Measurements from ENCODE around the gene TMPRSS11B. TPM values are rescaled to one million over a fixed set of nuclear protein-coding genes. Genes with fewer than 3 reads are reported as not detected.

Gene TMPRSS11B
- polyA plus RNA-seq, 1 donor from 2014 or later, result not detected

DNA sequence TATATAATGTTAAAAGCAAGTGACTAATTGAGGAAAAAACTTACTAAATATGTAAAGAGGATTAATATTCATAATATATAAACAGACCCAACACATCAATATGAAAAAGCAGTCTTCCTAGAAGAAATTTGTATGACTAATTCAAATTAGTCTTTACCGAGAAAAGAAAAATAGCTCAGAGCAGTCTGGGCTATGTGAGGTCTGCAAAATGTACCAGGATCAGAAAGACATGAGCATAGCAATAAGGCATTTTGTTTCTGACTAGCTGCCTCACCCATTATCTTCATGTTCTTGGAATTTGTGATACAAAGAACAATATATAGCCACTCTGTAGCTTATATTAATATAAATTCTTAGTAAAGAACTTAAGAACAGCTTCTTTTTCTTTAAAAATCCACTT, 13.7 kb upstream of the TMPRSS11B start:
- no peak overlapping the region for H3K27ac ChIP-seq (ENCODE audit: low read length)
- TF ChIP-seq MXI1 (conservative IDR thresholded peaks at IDR 0.05; ENCODE audit: poor library complexity, severe bottlenecking), result no peak
- TF ChIP-seq, protein P1, sequence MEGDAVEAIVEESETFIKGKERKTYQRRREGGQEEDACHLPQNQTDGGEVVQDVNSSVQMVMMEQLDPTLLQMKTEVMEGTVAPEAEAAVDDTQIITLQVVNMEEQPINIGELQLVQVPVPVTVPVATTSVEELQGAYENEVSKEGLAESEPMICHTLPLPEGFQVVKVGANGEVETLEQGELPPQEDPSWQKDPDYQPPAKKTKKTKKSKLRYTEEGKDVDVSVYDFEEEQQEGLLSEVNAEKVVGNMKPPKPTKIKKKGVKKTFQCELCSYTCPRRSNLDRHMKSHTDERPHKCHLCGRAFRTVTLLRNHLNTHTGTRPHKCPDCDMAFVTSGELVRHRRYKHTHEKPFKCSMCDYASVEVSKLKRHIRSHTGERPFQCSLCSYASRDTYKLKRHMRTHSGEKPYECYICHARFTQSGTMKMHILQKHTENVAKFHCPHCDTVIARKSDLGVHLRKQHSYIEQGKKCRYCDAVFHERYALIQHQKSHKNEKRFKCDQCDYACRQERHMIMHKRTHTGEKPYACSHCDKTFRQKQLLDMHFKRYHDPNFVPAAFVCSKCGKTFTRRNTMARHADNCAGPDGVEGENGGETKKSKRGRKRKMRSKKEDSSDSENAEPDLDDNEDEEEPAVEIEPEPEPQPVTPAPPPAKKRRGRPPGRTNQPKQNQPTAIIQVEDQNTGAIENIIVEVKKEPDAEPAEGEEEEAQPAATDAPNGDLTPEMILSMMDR (IDR thresholded peaks at IDR 0.05; ENCODE audit: poor library complexity, severe bottlenecking), result no peak
- no peak for TF ChIP-seq RAD21 (conservative IDR thresholded peaks at IDR 0.05)
- TF ChIP-seq EP300 (conservative IDR thresholded peaks at IDR 0.05; ENCODE audit: poor library complexity, severe bottlenecking), result no peak
- TF ChIP-seq POLR2AphosphoS5 (IDR thresholded peaks at IDR 0.05), result no peak
- TF ChIP-seq, protein P2, sequence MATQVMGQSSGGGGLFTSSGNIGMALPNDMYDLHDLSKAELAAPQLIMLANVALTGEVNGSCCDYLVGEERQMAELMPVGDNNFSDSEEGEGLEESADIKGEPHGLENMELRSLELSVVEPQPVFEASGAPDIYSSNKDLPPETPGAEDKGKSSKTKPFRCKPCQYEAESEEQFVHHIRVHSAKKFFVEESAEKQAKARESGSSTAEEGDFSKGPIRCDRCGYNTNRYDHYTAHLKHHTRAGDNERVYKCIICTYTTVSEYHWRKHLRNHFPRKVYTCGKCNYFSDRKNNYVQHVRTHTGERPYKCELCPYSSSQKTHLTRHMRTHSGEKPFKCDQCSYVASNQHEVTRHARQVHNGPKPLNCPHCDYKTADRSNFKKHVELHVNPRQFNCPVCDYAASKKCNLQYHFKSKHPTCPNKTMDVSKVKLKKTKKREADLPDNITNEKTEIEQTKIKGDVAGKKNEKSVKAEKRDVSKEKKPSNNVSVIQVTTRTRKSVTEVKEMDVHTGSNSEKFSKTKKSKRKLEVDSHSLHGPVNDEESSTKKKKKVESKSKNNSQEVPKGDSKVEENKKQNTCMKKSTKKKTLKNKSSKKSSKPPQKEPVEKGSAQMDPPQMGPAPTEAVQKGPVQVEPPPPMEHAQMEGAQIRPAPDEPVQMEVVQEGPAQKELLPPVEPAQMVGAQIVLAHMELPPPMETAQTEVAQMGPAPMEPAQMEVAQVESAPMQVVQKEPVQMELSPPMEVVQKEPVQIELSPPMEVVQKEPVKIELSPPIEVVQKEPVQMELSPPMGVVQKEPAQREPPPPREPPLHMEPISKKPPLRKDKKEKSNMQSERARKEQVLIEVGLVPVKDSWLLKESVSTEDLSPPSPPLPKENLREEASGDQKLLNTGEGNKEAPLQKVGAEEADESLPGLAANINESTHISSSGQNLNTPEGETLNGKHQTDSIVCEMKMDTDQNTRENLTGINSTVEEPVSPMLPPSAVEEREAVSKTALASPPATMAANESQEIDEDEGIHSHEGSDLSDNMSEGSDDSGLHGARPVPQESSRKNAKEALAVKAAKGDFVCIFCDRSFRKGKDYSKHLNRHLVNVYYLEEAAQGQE (IDR thresholded peaks at IDR 0.05; ENCODE audit: borderline replicate concordance), result no peak
- TF ChIP-seq TAF1 (IDR thresholded peaks at IDR 0.05; ENCODE audit: low read depth), result no peak
- no peak for TF ChIP-seq EZH2 (IDR thresholded peaks at IDR 0.05; ENCODE audit: borderline replicate concordance, insufficient read depth, low read length, poor library complexity, severe bottlenecking)
- no peak for TF ChIP-seq SMC3 (conservative IDR thresholded peaks at IDR 0.05; ENCODE audit: poor library complexity)
- no peaks in the 10 kb centered on the region for H3K9me3 ChIP-seq (ENCODE audit: low read length)
- no peaks in the 10 kb centered on the region for H3F3A ChIP-seq (ENCODE audit: insufficient read depth, low read length, poor library complexity, severe bottlenecking)
- H3K27me3 ChIP-seq (ENCODE audit: insufficient read depth, low read depth, low read length), result no peaks in the 10 kb centered on the region
- no peaks in the 10 kb centered on the region for H3K9me2 ChIP-seq (ENCODE audit: insufficient read depth, low read length)
- no peak overlapping the region for H3K9ac ChIP-seq (ENCODE audit: low read length)
- H3K36me3 ChIP-seq (ENCODE audit: insufficient read depth, low read length), result no peaks in the 10 kb centered on the region
- no peaks in the 10 kb centered on the region for H4K20me1 ChIP-seq (ENCODE audit: insufficient read depth)
- H3K79me2 ChIP-seq (replicated peaks; ENCODE audit: insufficient read depth, low read length), result no peaks in the 10 kb centered on the region
- no peak overlapping the region for H2AFZ ChIP-seq (ENCODE audit: low read depth, low read length)
- no peak overlapping the region for H3K4me3 ChIP-seq (ENCODE audit: low read length)
- H3K4me2 ChIP-seq (ENCODE audit: low read length), result no peak overlapping the region

DNA sequence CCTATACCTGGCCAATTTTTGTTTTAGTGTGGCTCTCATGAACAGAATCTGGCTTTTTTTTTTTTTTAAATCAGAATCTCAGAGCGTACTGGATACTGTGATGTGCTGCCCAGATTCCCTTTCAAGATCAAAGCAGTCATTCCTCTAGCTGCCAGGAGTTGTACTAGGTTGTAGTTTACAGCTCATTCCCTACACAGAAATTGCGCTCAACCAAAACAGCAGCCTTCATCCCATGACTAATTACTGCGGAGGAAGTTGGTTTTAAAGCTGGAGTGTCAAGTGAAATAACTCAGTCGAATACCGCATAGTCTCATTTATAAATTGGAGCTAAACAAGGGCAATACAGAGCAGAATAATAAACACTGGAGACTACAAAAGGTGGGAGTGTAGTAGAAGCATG, 12.2 kb upstream of the TMPRSS11B start:
- no peak overlapping the region for H3K4me2 ChIP-seq (ENCODE audit: low read length)
- H3K9me2 ChIP-seq (ENCODE audit: insufficient read depth, low read length), result no peaks in the 10 kb centered on the region
- H3K27me3 ChIP-seq (ENCODE audit: insufficient read depth, low read depth, low read length), result no peaks in the 10 kb centered on the region
- no peaks in the 10 kb centered on the region for H3F3A ChIP-seq (ENCODE audit: insufficient read depth, low read length, poor library complexity, severe bottlenecking)
- no peaks in the 10 kb centered on the region for H3K79me2 ChIP-seq (replicated peaks; ENCODE audit: insufficient read depth, low read length)
- no peaks in the 10 kb centered on the region for H3K9me3 ChIP-seq (ENCODE audit: low read length)
- no peaks in the 10 kb centered on the region for H4K20me1 ChIP-seq (ENCODE audit: insufficient read depth)
- TF ChIP-seq, protein P2 (IDR thresholded peaks at IDR 0.05; ENCODE audit: borderline replicate concordance), result no peak
- TF ChIP-seq EP300 (conservative IDR thresholded peaks at IDR 0.05; ENCODE audit: poor library complexity, severe bottlenecking) (no peak), RAD21 (conservative IDR thresholded peaks at IDR 0.05) (no peak), EZH2 (IDR thresholded peaks at IDR 0.05; ENCODE audit: borderline replicate concordance, insufficient read depth, low read length, poor library complexity, severe bottlenecking) (no peak), MXI1 (conservative IDR thresholded peaks at IDR 0.05; ENCODE audit: poor library complexity, severe bottlenecking) (no peak), POLR2AphosphoS5 (IDR thresholded peaks at IDR 0.05) (no peak), SMC3 (conservative IDR thresholded peaks at IDR 0.05; ENCODE audit: poor library complexity) (no peak), TAF1 (IDR thresholded peaks at IDR 0.05; ENCODE audit: low read depth) (no peak)
- TF ChIP-seq, protein P1 (IDR thresholded peaks at IDR 0.05; ENCODE audit: poor library complexity, severe bottlenecking), result no peak
- no peak overlapping the region for H3K27ac ChIP-seq (ENCODE audit: low read length)
- no peaks in the 10 kb centered on the region for H3K36me3 ChIP-seq (ENCODE audit: insufficient read depth, low read length)
- no peak overlapping the region for H2AFZ ChIP-seq (ENCODE audit: low read depth, low read length)
- no peak overlapping the region for H3K4me3 ChIP-seq (ENCODE audit: low read length)
- no peak overlapping the region for H3K9ac ChIP-seq (ENCODE audit: low read length)
